ENCODE results near the gene ZNF774. TPM values are rescaled to one million over a fixed set of nuclear protein-coding genes. Genes with fewer than 3 reads are reported as not detected.

Gene ZNF774
- total RNA-seq, 1 donor from 2014 or later = 0.21 TPM

GRCh38 chr15:90401495-90401894 lies 49.4 kb downstream of the ZNF774 start:
- no peak for DNase-seq (ENCODE audit: low spot score in 2 of 2)
- Histone ChIP-seq H3K4me1 (peaks cover 27 to 82% of the 10 kb centered on the region in 2 donors), H3K9me3 (no peaks in the 10 kb centered on the region), H3K27me3 (no peaks in the 10 kb centered on the region), H3K27ac (peak overlapping the region; percentile 89 to 91), H3K4me3 (peak overlapping the region; percentile 27 to 36), H3K36me3 (no peaks in the 10 kb centered on the region)
- TF ChIP-seq, protein P1, sequence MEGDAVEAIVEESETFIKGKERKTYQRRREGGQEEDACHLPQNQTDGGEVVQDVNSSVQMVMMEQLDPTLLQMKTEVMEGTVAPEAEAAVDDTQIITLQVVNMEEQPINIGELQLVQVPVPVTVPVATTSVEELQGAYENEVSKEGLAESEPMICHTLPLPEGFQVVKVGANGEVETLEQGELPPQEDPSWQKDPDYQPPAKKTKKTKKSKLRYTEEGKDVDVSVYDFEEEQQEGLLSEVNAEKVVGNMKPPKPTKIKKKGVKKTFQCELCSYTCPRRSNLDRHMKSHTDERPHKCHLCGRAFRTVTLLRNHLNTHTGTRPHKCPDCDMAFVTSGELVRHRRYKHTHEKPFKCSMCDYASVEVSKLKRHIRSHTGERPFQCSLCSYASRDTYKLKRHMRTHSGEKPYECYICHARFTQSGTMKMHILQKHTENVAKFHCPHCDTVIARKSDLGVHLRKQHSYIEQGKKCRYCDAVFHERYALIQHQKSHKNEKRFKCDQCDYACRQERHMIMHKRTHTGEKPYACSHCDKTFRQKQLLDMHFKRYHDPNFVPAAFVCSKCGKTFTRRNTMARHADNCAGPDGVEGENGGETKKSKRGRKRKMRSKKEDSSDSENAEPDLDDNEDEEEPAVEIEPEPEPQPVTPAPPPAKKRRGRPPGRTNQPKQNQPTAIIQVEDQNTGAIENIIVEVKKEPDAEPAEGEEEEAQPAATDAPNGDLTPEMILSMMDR (IDR thresholded peaks at IDR 0.05) = no peak
- intact Hi-C loops (cut with DNase I) = loop anchor here (1.0 to 5.0 kb wide), 2 partner anchors 49 to 64 kb away; partner anchors contain the start of gene ZNF774

GRCh38 chr15:90402223-90402622 lies 50.1 kb downstream of the ZNF774 start:
- intact Hi-C loops (cut with DNase I) = loop anchor here (5.0 kb wide), 1 partner anchor 50 kb away; the partner anchor contains the start of gene ZNF774
- no peaks in the 10 kb centered on the region for H3K27me3 ChIP-seq
- H3K9me3 ChIP-seq = no peaks in the 10 kb centered on the region
- DNase-seq (ENCODE audit: low spot score in 2 of 2) = peak in 1 of 2 donors; percentile 90
- TF ChIP-seq, protein P1 (IDR thresholded peaks at IDR 0.05) = no peak
- no peaks in the 10 kb centered on the region for H3K36me3 ChIP-seq
- H3K4me1 ChIP-seq = peaks cover 24 to 83% of the 10 kb centered on the region in 2 donors
- peak overlapping the region in 1 of 2 donors; percentile 36 for H3K4me3 ChIP-seq
- H3K27ac ChIP-seq = peak overlapping the region; percentile 89 to 91

- Histone ChIP-seq H3K27me3 (no peaks in the 10 kb centered on the region), H3K27ac (peak overlapping the region; percentile 89 to 91), H3K4me1 (peaks cover 26 to 86% of the 10 kb centered on the region in 2 donors), H3K4me3 (no peak overlapping the region), H3K36me3 (no peaks in the 10 kb centered on the region), H3K9me3 (no peaks in the 10 kb centered on the region)
- TF ChIP-seq, protein P1 (IDR thresholded peaks at IDR 0.05) = no peak
- no peak for DNase-seq (ENCODE audit: low spot score in 2 of 2)
- intact Hi-C loops (cut with DNase I) = loop anchor here (5.0 kb wide), 1 partner anchor 50 kb away; the partner anchor contains the start of gene ZNF774
These were observed 50.7 kb downstream of the ZNF774 start for GRCh38 chr15:90402767-90403166.

GRCh38 chr15:90405055-90405607 lies 53.0 kb downstream of the ZNF774 start:
- H3K27me3 ChIP-seq = no peaks in the 10 kb centered on the region
- peak overlapping the region; percentile 89 to 91 for H3K27ac ChIP-seq
- no peaks in the 10 kb centered on the region for H3K36me3 ChIP-seq
- H3K4me3 ChIP-seq = no peak overlapping the region
- no peak for DNase-seq (ENCODE audit: low spot score in 2 of 2)
- no peaks in the 10 kb centered on the region for H3K9me3 ChIP-seq
- H3K4me1 ChIP-seq = peaks cover 28 to 77% of the 10 kb centered on the region in 2 donors
- TF ChIP-seq, protein P1 (IDR thresholded peaks at IDR 0.05) = no peak
- intact Hi-C loops (cut with DNase I) = no loop called here

GRCh38 chr15:90407336-90407735 lies 55.3 kb downstream of the ZNF774 start:
- DNase-seq (ENCODE audit: low spot score in 2 of 2) = no peak
- TF ChIP-seq, protein P1 (IDR thresholded peaks at IDR 0.05) = no peak

More at GRCh38 chr15:90407336-90407735, 55.3 kb downstream of the ZNF774 start:
- Histone ChIP-seq H3K4me3 (no peak overlapping the region), H3K36me3 (no peaks in the 10 kb centered on the region), H3K27me3 (no peaks in the 10 kb centered on the region), H3K27ac (peak overlapping the region; percentile 89 to 91), H3K9me3 (no peaks in the 10 kb centered on the region), H3K4me1 (peaks cover 13 to 68% of the 10 kb centered on the region in 2 donors)
- intact Hi-C loops (cut with DNase I) = no loop called here
